CD14-positive monocyte (primary cell): Measurements from ENCODE around the gene GPSM3. TPM values are rescaled to one million over a fixed set of nuclear protein-coding genes. Genes with fewer than 3 reads are reported as not detected.

ENCODE experiments used
- DNase-seq, 3 donors: peaks; one replicate each; pipeline ENCODE4 v3.0.0-alpha.2; 2011 to 2022
- H2AFZ ChIP-seq: 2 replicates; pipeline ENCODE4 v1.6.0; 2012; ENCODE audit warnings: mild to moderate bottlenecking, low read depth, low read length, inconsistent platforms; ENCODE audit not compliant: insufficient read depth, poor library complexity, severe bottlenecking
- H3K27ac ChIP-seq, 2 donors: 1 replicate in 1 of 2; 2 replicates in 1 of 2; pipeline ENCODE4 v1.5.1; 2012 to 2013; ENCODE audit warnings: low read length in 2 of 2, control low read depth in 1 of 2, inconsistent platforms in 1 of 2, low read depth in 1 of 2, mild to moderate bottlenecking in 1 of 2
- H3K27me3 ChIP-seq, 2 donors: one replicate each; pipeline versions ENCODE4 v1.6.0 to v1.6.1; 2011 to 2013; ENCODE audit warnings: low read length in 2 of 2; ENCODE audit not compliant: control insufficient read depth in 2 of 2, insufficient read depth in 2 of 2
- H3K36me3 ChIP-seq, 2 donors: replicated peaks in 1 of 2; 1 replicate in 1 of 2; 2 replicates in 1 of 2; pipeline versions ENCODE4 v1.5.1 to v1.6.1; 2012 to 2013; ENCODE audit warnings: low read length in 2 of 2, control low read depth in 1 of 2, inconsistent platforms in 1 of 2, mild to moderate bottlenecking in 1 of 2; ENCODE audit not compliant: insufficient read depth in 2 of 2, control insufficient read depth in 1 of 2
- H3K4me1 ChIP-seq, 2 donors: 1 replicate in 1 of 2; 2 replicates in 1 of 2; pipeline versions ENCODE4 v1.5.1 to v1.6.1; 2012 to 2013; ENCODE audit warnings: low read length in 2 of 2, control low read depth in 1 of 2, inconsistent platforms in 1 of 2, mild to moderate bottlenecking in 1 of 2, moderate library complexity in 1 of 2; ENCODE audit not compliant: insufficient read depth in 2 of 2, control insufficient read depth in 1 of 2
- H3K4me2 ChIP-seq: replicated peaks from 2 replicates; pipeline ENCODE3; 2012; ENCODE audit warnings: low read length, moderate library complexity, mild to moderate bottlenecking; ENCODE audit not compliant: poor library complexity, severe bottlenecking; ENCODE audit errors: extremely low read depth
- H3K4me3 ChIP-seq, 3 experiments: fragments of 200-600 bp in 1 of 3; sonication (generic) in 1 of 3; replicated peaks in 1 of 3; 1 replicate in 2 of 3; 2 replicates in 1 of 3; pipeline ENCODE4 v1.5.1; 2011 to 2013; ENCODE audit warnings: low read length in 3 of 3, mild to moderate bottlenecking in 3 of 3, control low read depth in 2 of 3, low read depth in 2 of 3, inconsistent platforms in 1 of 3, moderate library complexity in 1 of 3
- H3K79me2 ChIP-seq: 2 replicates; pipeline ENCODE4 v1.6.0; 2012; ENCODE audit warnings: mild to moderate bottlenecking, control low read depth, inconsistent platforms, low read length, moderate library complexity; ENCODE audit not compliant: insufficient read depth
- H3K9ac ChIP-seq: 2 replicates; pipeline ENCODE4 v1.6.0; 2017; ENCODE audit warnings: low read length, mild to moderate bottlenecking; ENCODE audit not compliant: insufficient read depth, poor library complexity, severe bottlenecking
- H3K9me3 ChIP-seq, 2 donors: replicated peaks in 1 of 2; 1 replicate in 1 of 2; 2 replicates in 1 of 2; pipeline versions ENCODE4 v1.5.1 to v1.6.1; 2012 to 2013; ENCODE audit warnings: low read length in 2 of 2, control low read depth in 1 of 2; ENCODE audit not compliant: control insufficient read depth in 1 of 2, insufficient read depth in 1 of 2
- H4K20me1 ChIP-seq: 2 replicates; pipeline ENCODE4 v1.6.0; 2012; ENCODE audit warnings: mild to moderate bottlenecking, low read length, control low read depth, moderate library complexity; ENCODE audit not compliant: insufficient read depth
- H3K27ac Mint-ChIP-seq, 7 donors: one replicate each; pipeline ENCODE4 v1.8.0; 2020; ENCODE audit warnings: mild to moderate bottlenecking in 7 of 7, mixed read lengths in 7 of 7, moderate library complexity in 6 of 7, inconsistent platforms in 2 of 7
- H3K27me3 Mint-ChIP-seq, 3 donors: one replicate each; pipeline ENCODE4 v1.8.0; 2021 to 2022; ENCODE audit warnings: low read depth in 3 of 3, mild to moderate bottlenecking in 3 of 3, mixed read lengths in 3 of 3, moderate library complexity in 3 of 3, inconsistent platforms in 1 of 3
- H3K36me3 Mint-ChIP-seq, 2 donors: one replicate each; pipeline ENCODE4 v1.8.0; 2020; ENCODE audit warnings: mixed read lengths in 2 of 2, inconsistent platforms in 1 of 2, mild to moderate bottlenecking in 1 of 2
- H3K4me1 Mint-ChIP-seq: one replicate; pipeline ENCODE4 v1.8.0; 2020; ENCODE audit warnings: mild to moderate bottlenecking, mixed read lengths
- H3K4me3 Mint-ChIP-seq, 2 donors: one replicate each; pipeline ENCODE4 v1.8.0; 2020; ENCODE audit warnings: mild to moderate bottlenecking in 2 of 2, mixed read lengths in 2 of 2, moderate library complexity in 1 of 2
- H3K9me3 Mint-ChIP-seq, 7 donors: one replicate each; pipeline ENCODE4 v1.8.0; 2020 to 2022; ENCODE audit warnings: mixed read lengths in 7 of 7, mild to moderate bottlenecking in 6 of 7, moderate library complexity in 6 of 7, inconsistent platforms in 2 of 7
- CTCF ChIP-seq: fragments of 200-600 bp; IDR thresholded peaks from one replicate; pipeline ENCODE4 v1.8.0; 2022; ENCODE audit warnings: antibody characterized with exemption, mild to moderate bottlenecking
- WGBS: methylation state at CpG from one replicate; pipeline ENCODE4 v1.1.5; 2013; ENCODE audit warnings: missing lambda C conversion rate; ENCODE audit not compliant: insufficient coverage; 5-methylcytosine and 5-hydroxymethylcytosine counted together
- intact Hi-C, 2 donors: fragments of 100-400 bp; cut with micrococcal nuclease; formaldehyde crosslinking; loops; one replicate each; pipeline versions ENCODE4 v1.15.0 to v1.15.1; 2023
- polyA plus RNA-seq, 3 donors: library from polyadenylated mRNA; depleted of rRNA in 1 of 3; unstranded in 2 of 3; stranded (reverse) in 1 of 3; fragments of 300-500 nt in 2 of 3; fragments of >200 nt in 1 of 3; fragmentation: Illumina TruSeq in 2 of 3; gene quantifications; 1 replicate in 2 of 3; 2 replicates in 1 of 3; pipeline ENCODE4 v1.2.3, GENCODE V29; 2012 to 2021

The GPSM3 gene
- polyA plus RNA-seq, 3 donors, result 86.1 to 340 (median 101) TPM

GRCh38 chr6:32168350-32168749 is 24.1 kb downstream of the GPSM3 start:
- 88% methylated on average over 1 of the region's 2 CpGs for WGBS

GRCh38 chr6:32167761-32168262 is 24.6 kb downstream of the GPSM3 start:
- H3K4me1 Mint-ChIP-seq, result peaks cover 2% of the 10 kb centered on the region
- H3K9me3 Mint-ChIP-seq, result no peaks in the 10 kb centered on the region
- Histone ChIP-seq H3K27me3 (no peaks in the 10 kb centered on the region), H3K79me2 (no peaks in the 10 kb centered on the region), H2AFZ (no peak overlapping the region), H3K9me3 (no peaks in the 10 kb centered on the region), H3K36me3 (peaks cover 27 to 32% of the 10 kb centered on the region in 2 donors), H3K4me3 (no peak overlapping the region), H3K27ac (no peak overlapping the region), H3K9ac (no peak overlapping the region), H3K4me1 (peaks cover 2 to 3% of the 10 kb centered on the region in 2 donors), H3K4me2 (no peak overlapping the region), H4K20me1 (no peaks in the 10 kb centered on the region)
- intact Hi-C loops, result no loop called here
- peaks cover 32 to 38% of the 10 kb centered on the region in 2 donors for H3K36me3 Mint-ChIP-seq
- DNase-seq, result no peak
- peaks cover 0 to 3% (median 0%) of the 10 kb centered on the region in 3 donors for H3K27me3 Mint-ChIP-seq
- no peak overlapping the region for H3K4me3 Mint-ChIP-seq
- WGBS, result 100% methylated on average over 3 of the region's 6 CpGs
- no peak for TF ChIP-seq CTCF
- peak overlapping the region in 1 of 7 donors; percentile 16 for H3K27ac Mint-ChIP-seq

More at GRCh38 chr6:32168350-32168749, 24.1 kb downstream of the GPSM3 start:
- H3K27ac ChIP-seq, result no peak overlapping the region
- no peak overlapping the region for H3K4me3 ChIP-seq
- H3K4me1 Mint-ChIP-seq, result peaks cover 8% of the 10 kb centered on the region
- H3K9me3 Mint-ChIP-seq, result no peaks in the 10 kb centered on the region
- H3K36me3 ChIP-seq, result peaks cover 27 to 32% of the 10 kb centered on the region in 2 donors
- peak overlapping the region in 2 of 7 donors; percentile 16 to 52 for H3K27ac Mint-ChIP-seq
- peaks cover 32 to 38% of the 10 kb centered on the region in 2 donors for H3K36me3 Mint-ChIP-seq
- H3K4me2 ChIP-seq, result no peak overlapping the region
- no peak for DNase-seq
- no peaks in the 10 kb centered on the region for H3K9me3 ChIP-seq
- no peak overlapping the region for H3K4me3 Mint-ChIP-seq
- no peaks in the 10 kb centered on the region for H3K79me2 ChIP-seq
- H3K27me3 ChIP-seq, result no peaks in the 10 kb centered on the region
- H4K20me1 ChIP-seq, result no peaks in the 10 kb centered on the region
- peaks cover 0 to 3% (median 0%) of the 10 kb centered on the region in 3 donors for H3K27me3 Mint-ChIP-seq
- H2AFZ ChIP-seq, result no peak overlapping the region
- intact Hi-C loops, result no loop called here
- no peak overlapping the region for H3K9ac ChIP-seq
- TF ChIP-seq CTCF, result no peak
- H3K4me1 ChIP-seq, result peaks cover 7 to 8% of the 10 kb centered on the region in 2 donors
